Neural cell (in vitro differentiated cells): Measurements from ENCODE around the gene GABRD.

Experiments
- CTCF ChIP-seq: fragments of 450-650 bp; IDR thresholded peaks from 2 replicates; pipeline ENCODE4 v1.5.1; 2014; ENCODE audit warnings: antibody characterized with exemption, mild to moderate bottlenecking, moderate library complexity; ENCODE audit not compliant: poor library complexity, severe bottlenecking
- EP300 ChIP-seq: fragments of 450-650 bp; conservative IDR thresholded peaks from 2 replicates; pipeline ENCODE4 v1.6.1; 2014; ENCODE audit warnings: antibody characterized with exemption, mild to moderate bottlenecking, moderate library complexity; ENCODE audit not compliant: poor library complexity, severe bottlenecking
- RAD21 ChIP-seq: fragments of 450-650 bp; conservative IDR thresholded peaks from 2 replicates; pipeline ENCODE4 v1.6.1; 2014; ENCODE audit warnings: antibody characterized with exemption, mild to moderate bottlenecking, moderate library complexity

- TF ChIP-seq CTCF (no peak), EP300 (no peak), RAD21 (no peak)
Measured at GRCh38 chr1:2019571-2020309, 595 bp downstream of the GABRD start.
